Testis (tissue), 2 donors: ENCODE results near the gene NRF1.

Experiments
- POLR2A ChIP-seq: fragments of 450-650 bp; IDR thresholded peaks from one replicate; pipeline ENCODE4 v1.6.1; 2017; ENCODE audit warnings: antibody characterized with exemption, mild to moderate bottlenecking, moderate library complexity
- TF ChIP-seq, protein P1 (sequence below), 3 experiments: fragments of 450-650 bp in 2 of 3; fragments of 200-600 bp in 1 of 3; sonication (generic) in 1 of 3; IDR thresholded peaks; one replicate each; pipeline ENCODE4 v1.5.1; 2016 to 2019; ENCODE audit warnings: antibody characterized with exemption in 3 of 3, mild to moderate bottlenecking in 2 of 3, moderate library complexity in 1 of 3

DNA sequence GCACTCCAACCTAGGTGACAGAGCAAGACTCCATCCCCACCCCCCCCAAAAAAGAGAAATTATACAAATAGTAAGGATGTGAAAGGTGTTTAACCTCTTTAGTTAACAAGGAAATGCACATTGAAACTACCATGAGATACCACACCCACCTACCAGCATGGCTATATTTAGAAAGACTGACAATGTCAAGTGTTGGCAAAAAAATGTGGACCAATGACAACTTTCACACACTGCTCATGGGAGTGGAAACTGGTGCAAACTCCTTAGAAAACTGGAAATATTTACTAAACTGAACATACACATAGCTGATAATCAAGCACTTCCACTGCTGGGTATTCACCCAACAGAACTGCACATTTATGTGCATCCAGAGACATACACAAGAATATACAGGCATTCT lies 23.3 kb upstream of the NRF1 start:
- TF ChIP-seq, protein P1, sequence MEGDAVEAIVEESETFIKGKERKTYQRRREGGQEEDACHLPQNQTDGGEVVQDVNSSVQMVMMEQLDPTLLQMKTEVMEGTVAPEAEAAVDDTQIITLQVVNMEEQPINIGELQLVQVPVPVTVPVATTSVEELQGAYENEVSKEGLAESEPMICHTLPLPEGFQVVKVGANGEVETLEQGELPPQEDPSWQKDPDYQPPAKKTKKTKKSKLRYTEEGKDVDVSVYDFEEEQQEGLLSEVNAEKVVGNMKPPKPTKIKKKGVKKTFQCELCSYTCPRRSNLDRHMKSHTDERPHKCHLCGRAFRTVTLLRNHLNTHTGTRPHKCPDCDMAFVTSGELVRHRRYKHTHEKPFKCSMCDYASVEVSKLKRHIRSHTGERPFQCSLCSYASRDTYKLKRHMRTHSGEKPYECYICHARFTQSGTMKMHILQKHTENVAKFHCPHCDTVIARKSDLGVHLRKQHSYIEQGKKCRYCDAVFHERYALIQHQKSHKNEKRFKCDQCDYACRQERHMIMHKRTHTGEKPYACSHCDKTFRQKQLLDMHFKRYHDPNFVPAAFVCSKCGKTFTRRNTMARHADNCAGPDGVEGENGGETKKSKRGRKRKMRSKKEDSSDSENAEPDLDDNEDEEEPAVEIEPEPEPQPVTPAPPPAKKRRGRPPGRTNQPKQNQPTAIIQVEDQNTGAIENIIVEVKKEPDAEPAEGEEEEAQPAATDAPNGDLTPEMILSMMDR (IDR thresholded peaks at IDR 0.05): no peak
- no peak for TF ChIP-seq POLR2A
